Left lobe of liver (tissue), 2 donors: ENCODE results near the gene PLK3. TPM values are rescaled to one million over a fixed set of nuclear protein-coding genes. Genes with fewer than 3 reads are reported as not detected.
"Not testable (repeated sequence)": the region's sequence is repeated elsewhere in the genome, so short reads cannot be mapped to it uniquely, and the experiment has no call there.

Source experiments
- ATAC-seq: fragments of 200-7000 bp; cut with Tn5 transposase; one replicate; pipeline ENCODE4 v1.9.1; 2020; ENCODE audit warnings: mild to moderate bottlenecking, moderate library complexity
- DNase-seq: peaks from one replicate; pipeline ENCODE4 v3.0.0-alpha.2; 2020; ENCODE audit warnings: low spot score
- total RNA-seq: library from RNA; stranded (reverse); gene quantifications from one replicate; pipeline ENCODE4 v1.2.1, GENCODE V29; 2021
- donor health status: DM: no; HTN: no; CAD: no; lungs with moderate emphysema.
- donor health status: DM: no; HTN: yes; CAD: no.

Gene PLK3
- total RNA-seq, 1 donor from 2014 or later: 2.3 TPM

- peak; percentile 53 for ATAC-seq
- peak; percentile 84 for DNase-seq
Observed at GRCh38 chr1:44808063-44808937, 8.1 kb downstream of the PLK3 start, which contains the start of gene BTBD19. Gene BTBD19 (plus strand): TSS chr1:44808523. CDS start chr1:44808821, 298 bp downstream.

GRCh38 chr1:44808938-44809917 is 9.1 kb downstream of the PLK3 start:
- ATAC-seq: no peak

GRCh38 chr1:44810101-44810761 is 10.1 kb downstream of the PLK3 start:
- DNase-seq: no peak
- no peak for ATAC-seq

More at GRCh38 chr1:44808938-44809917, 9.1 kb downstream of the PLK3 start:
- DNase-seq: no peak

- ATAC-seq, DNase-seq: not testable (repeated sequence)
Observed at GRCh38 chr1:44810762-44811105, 10.6 kb downstream of the PLK3 start.

- ATAC-seq (no peak), DNase-seq (no peak)
Observed at GRCh38 chr1:44811234-44811633, 11.1 kb downstream of the PLK3 start.

GRCh38 chr1:44812822-44813543 is 12.8 kb downstream of the PLK3 start:
- DNase-seq (peak; percentile 72), ATAC-seq (peak; percentile 67)

- ATAC-seq, DNase-seq: not testable (repeated sequence)
Observed at GRCh38 chr1:44815926-44816325, 15.7 kb downstream of the PLK3 start.

- ATAC-seq (no peak), DNase-seq (no peak)
Observed at GRCh38 chr1:44817307-44817706, 17.1 kb downstream of the PLK3 start.

- DNase-seq (no peak), ATAC-seq (no peak)
Observed at GRCh38 chr1:44817771-44818495, 17.8 kb downstream of the PLK3 start.

GRCh38 chr1:44819196-44819607 is 19.0 kb downstream of the PLK3 start:
- ATAC-seq: peak; percentile 19
- DNase-seq: no peak

- peak; percentile 85 for DNase-seq
Observed at GRCh38 chr1:44819608-44820327, 19.6 kb downstream of the PLK3 start.

GRCh38 chr1:44820328-44821239 is 20.4 kb downstream of the PLK3 start:
- ATAC-seq (peak; percentile 16), DNase-seq (no peak)

More at GRCh38 chr1:44819608-44820327, 19.6 kb downstream of the PLK3 start:
- ATAC-seq: peak; percentile 91

- no peak for DNase-seq
Observed at GRCh38 chr1:44821240-44821715, 21.1 kb downstream of the PLK3 start.

GRCh38 chr1:44822131-44822701 is 22.0 kb downstream of the PLK3 start:
- no peak for DNase-seq
- no peak for ATAC-seq

More at GRCh38 chr1:44821240-44821715, 21.1 kb downstream of the PLK3 start:
- ATAC-seq: no peak

- no peak for DNase-seq
- no peak for ATAC-seq
Observed at GRCh38 chr1:44822981-44823451, 22.8 kb downstream of the PLK3 start.

GRCh38 chr1:44824392-44824791 is 24.2 kb downstream of the PLK3 start:
- DNase-seq, ATAC-seq: not testable (repeated sequence)
